HL-60 (cell line): ENCODE data around the gene EXOSC10.

Source experiments
- POLR2AphosphoS5 ChIP-seq: IDR thresholded peaks from 2 replicates; pipeline ENCODE4 v1.6.1; 2012; ENCODE audit warnings: low read depth
- TF ChIP-seq, protein P1 (sequence below): IDR thresholded peaks from one replicate; pipeline ENCODE4 v1.5.1; 2011; ENCODE audit warnings: low read length, control low read depth, inconsistent platforms; ENCODE audit not compliant: insufficient read depth

- TF ChIP-seq, protein P1, sequence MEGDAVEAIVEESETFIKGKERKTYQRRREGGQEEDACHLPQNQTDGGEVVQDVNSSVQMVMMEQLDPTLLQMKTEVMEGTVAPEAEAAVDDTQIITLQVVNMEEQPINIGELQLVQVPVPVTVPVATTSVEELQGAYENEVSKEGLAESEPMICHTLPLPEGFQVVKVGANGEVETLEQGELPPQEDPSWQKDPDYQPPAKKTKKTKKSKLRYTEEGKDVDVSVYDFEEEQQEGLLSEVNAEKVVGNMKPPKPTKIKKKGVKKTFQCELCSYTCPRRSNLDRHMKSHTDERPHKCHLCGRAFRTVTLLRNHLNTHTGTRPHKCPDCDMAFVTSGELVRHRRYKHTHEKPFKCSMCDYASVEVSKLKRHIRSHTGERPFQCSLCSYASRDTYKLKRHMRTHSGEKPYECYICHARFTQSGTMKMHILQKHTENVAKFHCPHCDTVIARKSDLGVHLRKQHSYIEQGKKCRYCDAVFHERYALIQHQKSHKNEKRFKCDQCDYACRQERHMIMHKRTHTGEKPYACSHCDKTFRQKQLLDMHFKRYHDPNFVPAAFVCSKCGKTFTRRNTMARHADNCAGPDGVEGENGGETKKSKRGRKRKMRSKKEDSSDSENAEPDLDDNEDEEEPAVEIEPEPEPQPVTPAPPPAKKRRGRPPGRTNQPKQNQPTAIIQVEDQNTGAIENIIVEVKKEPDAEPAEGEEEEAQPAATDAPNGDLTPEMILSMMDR = no peak
- no peak for TF ChIP-seq POLR2AphosphoS5
Observed at GRCh38 chr1:11130406-11130805, 30.7 kb upstream of the EXOSC10 start.
